Liver (tissue), 3 donors: ENCODE data around the gene CSHL1.

Experiments
- JUND ChIP-seq, 2 donors: IDR thresholded peaks; 2 replicates each; pipeline ENCODE4 v1.6.1; 2016; ENCODE audit warnings: antibody characterized with exemption in 2 of 2
- RAD21 ChIP-seq, 2 donors: IDR thresholded peaks; 2 replicates each; pipeline ENCODE4 v1.6.1; 2016; ENCODE audit warnings: antibody characterized with exemption in 2 of 2, mild to moderate bottlenecking in 2 of 2
- SP1 ChIP-seq: IDR thresholded peaks from 2 replicates; pipeline ENCODE4 v1.6.1; 2018; ENCODE audit warnings: antibody characterized with exemption, mild to moderate bottlenecking
- YY1 ChIP-seq: IDR thresholded peaks from 2 replicates; pipeline ENCODE4 v1.6.1; 2016; ENCODE audit warnings: antibody characterized with exemption, mild to moderate bottlenecking
- TF ChIP-seq, protein P1 (sequence below): fragments of 150-350 bp; IDR thresholded peaks from 2 replicates; pipeline ENCODE4 v1.5.1; 2017; ENCODE audit warnings: improper control_type of control experiment, low read depth, low read length; ENCODE audit not compliant: missing input control
- donor health status: healthy.
- donor health status: healthy.

DNA sequence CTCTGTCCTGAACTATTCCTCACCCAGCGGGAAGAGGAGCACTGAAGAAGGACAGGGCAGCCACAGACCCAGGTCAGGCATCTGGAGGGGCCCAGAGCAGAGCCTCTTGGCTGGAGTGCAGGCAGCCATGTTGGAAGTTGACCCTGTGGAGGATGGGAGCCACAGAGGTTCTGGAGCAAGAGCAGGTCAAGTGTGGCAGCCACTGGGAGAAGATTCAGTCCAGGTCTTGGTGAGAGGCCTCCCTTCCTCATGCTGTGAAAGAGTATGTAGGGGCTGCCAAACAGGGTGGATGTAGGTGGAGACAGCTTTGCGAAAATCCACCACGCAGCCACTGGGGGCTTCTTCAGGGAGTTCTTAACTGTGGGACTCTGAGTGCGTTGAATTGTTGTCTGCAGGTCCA is 21.7 kb upstream of the CSHL1 start:
- TF ChIP-seq, protein P1, sequence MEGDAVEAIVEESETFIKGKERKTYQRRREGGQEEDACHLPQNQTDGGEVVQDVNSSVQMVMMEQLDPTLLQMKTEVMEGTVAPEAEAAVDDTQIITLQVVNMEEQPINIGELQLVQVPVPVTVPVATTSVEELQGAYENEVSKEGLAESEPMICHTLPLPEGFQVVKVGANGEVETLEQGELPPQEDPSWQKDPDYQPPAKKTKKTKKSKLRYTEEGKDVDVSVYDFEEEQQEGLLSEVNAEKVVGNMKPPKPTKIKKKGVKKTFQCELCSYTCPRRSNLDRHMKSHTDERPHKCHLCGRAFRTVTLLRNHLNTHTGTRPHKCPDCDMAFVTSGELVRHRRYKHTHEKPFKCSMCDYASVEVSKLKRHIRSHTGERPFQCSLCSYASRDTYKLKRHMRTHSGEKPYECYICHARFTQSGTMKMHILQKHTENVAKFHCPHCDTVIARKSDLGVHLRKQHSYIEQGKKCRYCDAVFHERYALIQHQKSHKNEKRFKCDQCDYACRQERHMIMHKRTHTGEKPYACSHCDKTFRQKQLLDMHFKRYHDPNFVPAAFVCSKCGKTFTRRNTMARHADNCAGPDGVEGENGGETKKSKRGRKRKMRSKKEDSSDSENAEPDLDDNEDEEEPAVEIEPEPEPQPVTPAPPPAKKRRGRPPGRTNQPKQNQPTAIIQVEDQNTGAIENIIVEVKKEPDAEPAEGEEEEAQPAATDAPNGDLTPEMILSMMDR: no peak
- no peak for TF ChIP-seq RAD21 (IDR thresholded peaks at IDR 0.05)
- no peak for TF ChIP-seq SP1
- TF ChIP-seq JUND (IDR thresholded peaks at IDR 0.05): no peak
- TF ChIP-seq YY1: no peak
